Thoracic aorta (tissue), 2 donors: ENCODE data around the gene THRB. TPM values are rescaled to one million over a fixed set of nuclear protein-coding genes. Genes with fewer than 3 reads are reported as not detected.
A peak's percentile ranks its signal among the peaks of the same experiment; 100 is the strongest.

Source experiments
- ATAC-seq: fragments of 150-250 bp; one replicate; pipeline ENCODE4 v1.8.0; 2017; ENCODE audit warnings: low read depth; ENCODE audit not compliant: insufficient number of reproducible peaks, low FRiP score
- DNase-seq: peaks from one replicate; pipeline ENCODE4 v3.0.0-alpha.2; 2020; ENCODE audit warnings: low spot score
- H3K27ac ChIP-seq, 2 donors: fragments of 200-600 bp; sonication (generic); 1 replicate in 1 of 2; 2 replicates in 1 of 2; pipeline ENCODE4 v1.5.1; 2016; ENCODE audit warnings: mild to moderate bottlenecking in 2 of 2, moderate library complexity in 2 of 2
- H3K27me3 ChIP-seq: fragments of 200-600 bp; sonication (generic); replicated peaks from 2 replicates; pipeline ENCODE4 v1.6.0; 2016; ENCODE audit warnings: mild to moderate bottlenecking; ENCODE audit not compliant: insufficient read depth
- H3K36me3 ChIP-seq: fragments of 200-600 bp; sonication (generic); one replicate; pipeline ENCODE4 v1.5.1; 2016
- H3K4me1 ChIP-seq, 2 donors: fragments of 200-600 bp; sonication (generic); 1 replicate in 1 of 2; 2 replicates in 1 of 2; pipeline versions ENCODE4 v1.5.1 to v1.6.0; 2016; ENCODE audit warnings: low read depth in 2 of 2, mild to moderate bottlenecking in 1 of 2; ENCODE audit not compliant: control insufficient read depth in 1 of 2
- H3K4me3 ChIP-seq: fragments of 200-600 bp; sonication (generic); 2 replicates; pipeline ENCODE4 v1.5.1; 2016; ENCODE audit warnings: mild to moderate bottlenecking
- H3K9me3 ChIP-seq: fragments of 200-600 bp; sonication (generic); 2 replicates; pipeline ENCODE4 v1.5.1; 2016
- CTCF ChIP-seq: fragments of 200-600 bp; sonication (generic); IDR thresholded peaks from one replicate; pipeline ENCODE4 v1.5.1; 2019; ENCODE audit warnings: antibody characterized with exemption
- total RNA-seq, 2 donors: library from RNA; depleted of rRNA; stranded (reverse); fragments of >200 nt; gene quantifications; one replicate each; pipeline versions ENCODE4 v1.1.0 to v1.2.3, GENCODE V29; 2016

Gene THRB
- total RNA-seq, 2 donors from 2014 or later = 40.3 to 65.6 TPM

- no peak overlapping the region for H3K4me3 ChIP-seq
- no peaks in the 10 kb centered on the region for H3K9me3 ChIP-seq
- H3K27me3 ChIP-seq = no peaks in the 10 kb centered on the region
- H3K36me3 ChIP-seq = no peaks in the 10 kb centered on the region
- DNase-seq (no peak), ATAC-seq (no peak)
- H3K27ac ChIP-seq = peak overlapping the region in 1 of 2 donors; percentile 67
- no peak for TF ChIP-seq CTCF
- peaks cover 38 to 76% of the 10 kb centered on the region in 2 donors for H3K4me1 ChIP-seq
These were observed 345.6 kb downstream of the THRB start for GRCh38 chr3:24149032-24149431.

GRCh38 chr3:24145981-24146822 is 348.4 kb downstream of the THRB start:
- Histone ChIP-seq H3K4me1 (peaks cover 16 to 49% of the 10 kb centered on the region in 2 donors), H3K27ac (peak overlapping the region; percentile 76 to 78), H3K9me3 (no peaks in the 10 kb centered on the region), H3K36me3 (peaks cover 16% of the 10 kb centered on the region), H3K4me3 (peak overlapping the region; percentile 33), H3K27me3 (no peaks in the 10 kb centered on the region)
- ATAC-seq (peak; percentile 95), DNase-seq (no peak)
- TF ChIP-seq CTCF = no peak

- Histone ChIP-seq H3K4me3 (peak overlapping the region; percentile 33), H3K4me1 (peaks cover 16 to 41% of the 10 kb centered on the region in 2 donors), H3K36me3 (peaks cover 16% of the 10 kb centered on the region), H3K27me3 (no peaks in the 10 kb centered on the region), H3K9me3 (no peaks in the 10 kb centered on the region), H3K27ac (peak overlapping the region; percentile 76 to 78)
- ATAC-seq = no peak
- no peak for DNase-seq
- TF ChIP-seq CTCF = no peak
These were observed 349.2 kb downstream of the THRB start for GRCh38 chr3:24145481-24145880.

- Histone ChIP-seq H3K9me3 (no peaks in the 10 kb centered on the region), H3K36me3 (peaks cover 16% of the 10 kb centered on the region), H3K27ac (no peak overlapping the region), H3K4me3 (no peak overlapping the region), H3K27me3 (no peaks in the 10 kb centered on the region), H3K4me1 (peaks cover 16 to 58% of the 10 kb centered on the region in 2 donors)
- DNase-seq = no peak
- no peak for ATAC-seq
- no peak for TF ChIP-seq CTCF
These were observed 352.5 kb downstream of the THRB start for GRCh38 chr3:24142127-24142526.

- peak overlapping the region in 1 of 2 donors; percentile 12 for H3K27ac ChIP-seq
- no peak overlapping the region for H3K4me3 ChIP-seq
- ATAC-seq (no peak), DNase-seq (no peak)
- no peak for TF ChIP-seq CTCF
- H3K27me3 ChIP-seq = no peaks in the 10 kb centered on the region
- no peaks in the 10 kb centered on the region for H3K9me3 ChIP-seq
- peaks cover 14 to 60% of the 10 kb centered on the region in 2 donors for H3K4me1 ChIP-seq
- peaks cover 16% of the 10 kb centered on the region for H3K36me3 ChIP-seq
These were observed 353.1 kb downstream of the THRB start for GRCh38 chr3:24141548-24141947.
